WTC11 (cell line): Measurements from ENCODE around the gene SLC35A3. TPM values are rescaled to one million over a fixed set of nuclear protein-coding genes. Genes with fewer than 3 reads are reported as not detected.

Source experiments
- ATAC-seq: fragments of 200-7000 bp; cut with Tn5 transposase; 2 replicates; pipeline ENCODE4 v1.10.0; 2021; ENCODE audit warnings: mild to moderate bottlenecking, moderate library complexity
- CTCF ChIA-PET: fragments of 300-600 bp; sonication (Branson Sonifier 250); formaldehyde crosslinking; loops from one replicate; lab custom pipeline; 2021; ENCODE audit warnings: antibody characterized with exemption; lab: Charles Lee
- POLR2A ChIA-PET: fragments of 350-600 bp; sonication (Branson Sonifier 250); formaldehyde crosslinking; loops from one replicate; lab custom pipeline; 2021; ENCODE audit warnings: antibody characterized with exemption; lab: Charles Lee
- DNase-seq: peaks from one replicate; pipeline ENCODE4 v3.0.0; 2021; ENCODE audit warnings: low spot score
- H3K27ac Mint-ChIP-seq: 2 replicates; pipeline ENCODE4 v1.8.0; 2021; ENCODE audit warnings: mixed read lengths
- H3K27me3 Mint-ChIP-seq: 2 replicates; pipeline ENCODE4 v1.8.0; 2021; ENCODE audit warnings: low read depth, mild to moderate bottlenecking, moderate library complexity, mixed read lengths
- H3K36me3 Mint-ChIP-seq: 2 replicates; pipeline ENCODE4 v1.8.0; 2021; ENCODE audit warnings: mixed read lengths
- H3K4me1 Mint-ChIP-seq: 2 replicates; pipeline ENCODE4 v1.8.0; 2022; ENCODE audit warnings: mixed read lengths
- H3K4me3 Mint-ChIP-seq: 2 replicates; pipeline ENCODE4 v1.8.0; 2021; ENCODE audit warnings: mild to moderate bottlenecking, moderate library complexity, mixed read lengths
- H3K9me3 Mint-ChIP-seq: 2 replicates; pipeline ENCODE4 v1.8.0; 2021; ENCODE audit warnings: mixed read lengths
- ATF1 ChIP-seq: sonication (generic); formaldehyde crosslinking; IDR thresholded peaks from 2 replicates; pipeline ENCODE4 v1.8.1; 2023; ENCODE audit warnings: mild to moderate bottlenecking, moderate library complexity, missing genetic modification reagents
- NFATC4 ChIP-seq: fragments of 250-450 bp; sonication (Bioruptor Pico); IDR thresholded peaks from 2 replicates; pipeline ENCODE4 v1.9.0; 2021; ENCODE audit warnings: mild to moderate bottlenecking
- SP1 ChIP-seq: sonication (generic); formaldehyde crosslinking; conservative IDR thresholded peaks from 2 replicates; pipeline ENCODE4 v1.8.1; 2022; ENCODE audit warnings: missing genetic modification reagents
- ZBTB21 ChIP-seq: sonication (generic); formaldehyde crosslinking; IDR thresholded peaks from 2 replicates; pipeline ENCODE4 v1.8.1; 2023; ENCODE audit warnings: mild to moderate bottlenecking, missing genetic modification reagents, borderline replicate concordance
- ZNF219 ChIP-seq: sonication (generic); formaldehyde crosslinking; IDR thresholded peaks from 2 replicates; pipeline ENCODE4 v1.8.0; 2023; ENCODE audit warnings: missing genetic modification reagents, mild to moderate bottlenecking, borderline replicate concordance
- ZNF416 ChIP-seq: fragments of 250-450 bp; sonication (Bioruptor Pico); IDR thresholded peaks from 2 replicates; pipeline ENCODE4 v1.9.0; 2021; ENCODE audit warnings: mild to moderate bottlenecking, inconsistent platforms
- ZSCAN18 ChIP-seq: fragments of 250-450 bp; sonication (Bioruptor Pico); IDR thresholded peaks from 2 replicates; pipeline ENCODE4 v2.1.2; 2022; ENCODE audit warnings: mild to moderate bottlenecking, moderate library complexity
- total RNA-seq: library from RNA; stranded (reverse); gene quantifications from 3 replicates; pipeline ENCODE4 v1.2.3, GENCODE V29; 2021

Gene SLC35A3
- total RNA-seq, 1 experiment from 2014 or later, result 14.5 TPM

DNA sequence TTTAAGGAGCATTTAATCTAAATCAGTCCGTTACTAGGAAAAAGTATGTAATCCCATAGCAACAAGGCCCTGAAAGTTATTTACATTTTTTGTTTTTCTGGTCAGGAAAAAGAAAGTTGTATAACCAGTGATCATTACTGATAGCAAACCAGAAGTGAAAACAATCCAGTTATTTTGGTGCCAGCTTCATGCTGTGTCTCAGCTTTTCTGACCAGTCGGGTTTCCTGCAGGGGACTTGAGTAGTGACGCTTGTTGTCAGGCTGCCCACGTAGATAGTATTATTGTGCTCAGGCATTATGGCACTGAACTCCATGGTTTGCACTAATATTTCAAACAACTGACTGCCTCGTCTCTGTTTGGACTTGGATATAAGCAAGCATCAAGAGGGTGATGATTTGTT is 107.7 kb downstream of the SLC35A3 start:
- CTCF ChIA-PET, result no interaction called here
- peak overlapping the region; percentile 28 for H3K27ac Mint-ChIP-seq
- POLR2A ChIA-PET, result no interaction called here
- ATAC-seq (no peak), DNase-seq (no peak)
- TF ChIP-seq ZSCAN18 (CRISPR knock-in tag), result no peak
- H3K9me3 Mint-ChIP-seq, result no peaks in the 10 kb centered on the region
- peaks cover 12% of the 10 kb centered on the region for H3K4me1 Mint-ChIP-seq
- no peak overlapping the region for H3K4me3 Mint-ChIP-seq
- H3K36me3 Mint-ChIP-seq, result peaks cover 55% of the 10 kb centered on the region
- H3K27me3 Mint-ChIP-seq, result no peaks in the 10 kb centered on the region

DNA sequence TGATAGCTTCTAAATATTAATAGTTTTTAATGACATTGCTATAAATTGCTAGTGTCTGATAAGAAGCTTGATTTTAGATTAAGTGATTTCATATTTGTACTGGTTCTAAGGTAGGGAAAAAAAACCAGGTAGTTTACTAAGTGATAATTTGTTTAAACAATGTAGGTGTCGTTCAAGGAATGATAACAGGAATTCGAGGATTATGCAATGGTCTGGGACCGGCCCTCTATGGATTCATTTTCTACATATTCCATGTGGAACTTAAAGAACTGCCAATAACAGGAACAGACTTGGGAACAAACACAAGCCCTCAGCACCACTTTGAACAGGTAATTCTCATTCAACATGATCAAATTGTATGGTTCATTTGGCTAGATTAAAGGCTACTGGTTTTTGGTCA is 110.5 kb downstream of the SLC35A3 start:
- Mint-ChIP-seq H3K4me3 (no peak overlapping the region), H3K36me3 (peaks cover 39% of the 10 kb centered on the region), H3K27ac (no peak overlapping the region), H3K27me3 (no peaks in the 10 kb centered on the region), H3K9me3 (no peaks in the 10 kb centered on the region), H3K4me1 (peaks cover 12% of the 10 kb centered on the region)
- no peak for DNase-seq
- CTCF ChIA-PET, result no interaction called here
- TF ChIP-seq SP1, result no peak
- TF ChIP-seq NFATC4 (CRISPR knock-in tag), result no peak
- no peak for TF ChIP-seq ATF1
- no peak for TF ChIP-seq ZNF219 (CRISPR knock-in tag)
- no peak for TF ChIP-seq ZNF416 (CRISPR knock-in tag)
- TF ChIP-seq ZBTB21, result no peak
- no peak for ATAC-seq
- POLR2A ChIA-PET, result no interaction called here

Other genes with a start within 250 kb of the SLC35A3 start
- gene FRRS1, start 203.4 kb upstream of the SLC35A3 start, total RNA-seq, result 6.0 to 6.2 TPM (median 6.1 TPM) in 3 replicates
- gene AGL, start 119.6 kb upstream of the SLC35A3 start, total RNA-seq, result 20.2 to 22.5 TPM (median 21.6 TPM) in 3 replicates
- gene SASS6, start 162.9 kb downstream of the SLC35A3 start, total RNA-seq, result 13.0 to 13.6 TPM (median 13.6 TPM) in 3 replicates
- 10.7 to 12.8 TPM (median 12.7 TPM) in 3 replicates for gene TRMT13, start 163.2 kb downstream of the SLC35A3 start, total RNA-seq
- 0.25 to 0.46 TPM (median 0.27 TPM) in 3 replicates for gene LRRC39, start 208.3 kb downstream of the SLC35A3 start, total RNA-seq